Subcutaneous preadipocyte (primary cell): ENCODE measurements around the gene FERMT2. TPM values are rescaled to one million over a fixed set of nuclear protein-coding genes. Genes with fewer than 3 reads are reported as not detected.

Experiments used
- total RNA-seq: library from RNA; depleted of rRNA; stranded (reverse); fragments of >200 nt; gene quantifications from 2 replicates; pipeline ENCODE4 v1.2.3, GENCODE V29; 2012

FERMT2 gene, protein sequence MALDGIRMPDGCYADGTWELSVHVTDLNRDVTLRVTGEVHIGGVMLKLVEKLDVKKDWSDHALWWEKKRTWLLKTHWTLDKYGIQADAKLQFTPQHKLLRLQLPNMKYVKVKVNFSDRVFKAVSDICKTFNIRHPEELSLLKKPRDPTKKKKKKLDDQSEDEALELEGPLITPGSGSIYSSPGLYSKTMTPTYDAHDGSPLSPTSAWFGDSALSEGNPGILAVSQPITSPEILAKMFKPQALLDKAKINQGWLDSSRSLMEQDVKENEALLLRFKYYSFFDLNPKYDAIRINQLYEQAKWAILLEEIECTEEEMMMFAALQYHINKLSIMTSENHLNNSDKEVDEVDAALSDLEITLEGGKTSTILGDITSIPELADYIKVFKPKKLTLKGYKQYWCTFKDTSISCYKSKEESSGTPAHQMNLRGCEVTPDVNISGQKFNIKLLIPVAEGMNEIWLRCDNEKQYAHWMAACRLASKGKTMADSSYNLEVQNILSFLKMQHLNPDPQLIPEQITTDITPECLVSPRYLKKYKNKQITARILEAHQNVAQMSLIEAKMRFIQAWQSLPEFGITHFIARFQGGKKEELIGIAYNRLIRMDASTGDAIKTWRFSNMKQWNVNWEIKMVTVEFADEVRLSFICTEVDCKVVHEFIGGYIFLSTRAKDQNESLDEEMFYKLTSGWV
- 105 and 145 TPM in 2 replicates for total RNA-seq

DNA sequence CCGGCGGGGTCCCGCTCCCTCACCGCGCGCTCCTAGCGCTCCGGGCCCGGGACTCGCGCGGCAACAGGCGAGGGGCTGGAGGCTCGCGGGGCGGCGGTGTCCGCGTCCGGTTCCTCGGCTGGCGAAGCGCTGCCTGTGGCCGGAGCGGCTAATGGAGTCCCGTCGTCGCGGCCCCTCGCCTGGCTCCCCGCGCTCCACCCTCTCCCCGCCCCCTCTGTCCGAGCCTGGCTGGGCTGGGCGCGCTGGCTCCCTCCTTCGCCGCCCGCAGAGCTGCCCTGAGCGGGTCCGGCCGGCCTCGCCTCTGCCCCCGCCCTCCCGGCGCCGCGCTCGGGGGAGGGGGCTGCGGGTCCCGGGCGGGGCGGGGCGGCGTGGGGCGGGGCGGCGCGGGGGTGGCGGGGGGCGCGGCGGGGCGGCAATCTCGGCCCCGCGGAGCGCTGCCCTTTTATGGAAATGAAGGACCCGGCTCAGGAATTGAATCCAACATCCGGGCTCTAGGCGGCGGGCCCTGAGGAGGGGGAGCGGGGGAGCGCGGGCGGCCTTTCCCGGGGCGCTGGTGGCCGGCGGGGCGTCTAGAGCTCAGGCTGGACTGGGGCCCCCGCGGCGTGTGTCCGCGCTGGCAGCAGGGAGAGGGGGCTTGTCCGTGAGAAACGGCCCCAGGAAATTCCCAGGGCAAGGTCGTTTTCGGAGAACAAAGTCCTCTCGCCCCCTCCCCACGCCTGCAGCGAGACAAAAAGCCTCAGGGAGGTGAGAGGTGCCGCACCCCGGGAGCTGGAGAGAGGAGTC, at the start of gene FERMT2:
FERMT2 (minus strand) TSS at position 153 of the 783 bp plus-strand sequence. CDS start 482 bp downstream, outside the sequence.

Other genes starting within 250 kb of the FERMT2 start
- gene PSMC6, start 243.8 kb downstream of the FERMT2 start, total RNA-seq: 66.1 and 72.3 TPM in 2 replicates
- gene STYX, start 220.9 kb downstream of the FERMT2 start, total RNA-seq: 23.1 and 25.2 TPM in 2 replicates
- gene GNPNAT1, start 159.4 kb downstream of the FERMT2 start, total RNA-seq: 81.2 and 149 TPM in 2 replicates
- 25.7 and 37.5 TPM in 2 replicates for gene DDHD1, start 202.3 kb upstream of the FERMT2 start, total RNA-seq